ENCODE measurements around the gene SOCS7. TPM values are rescaled to one million over a fixed set of nuclear protein-coding genes. Genes with fewer than 3 reads are reported as not detected.

The SOCS7 gene
- total RNA-seq, 1 donor from 2014 or later, result 17.8 TPM

DNA sequence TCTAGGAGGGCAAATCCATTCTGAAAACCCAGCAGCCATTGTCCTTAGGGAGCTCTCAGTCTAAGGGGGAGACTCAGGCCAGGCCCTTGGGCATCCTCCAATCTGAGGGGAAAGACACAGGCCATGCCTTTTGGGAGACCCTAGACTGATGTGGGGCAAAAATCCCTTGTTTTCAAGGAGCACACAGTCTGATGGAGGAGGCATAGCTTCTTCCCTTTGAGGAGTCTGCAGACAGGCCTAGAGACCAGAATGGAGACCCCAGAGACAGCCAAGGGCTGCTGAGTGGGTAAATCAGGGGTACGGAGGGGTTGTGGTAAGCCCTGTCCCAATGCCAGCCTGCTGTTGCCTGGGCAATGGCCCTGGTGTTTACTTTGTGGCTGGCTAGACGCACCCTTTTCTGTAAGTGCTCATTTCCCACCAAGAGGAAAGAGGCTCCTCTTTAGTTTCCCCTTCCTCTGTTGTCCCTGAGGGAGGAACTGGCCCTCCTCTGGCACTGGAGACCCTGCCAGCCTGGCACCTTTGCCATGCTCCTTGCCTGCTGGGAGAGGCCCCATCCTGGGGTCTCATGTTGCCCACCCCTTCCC lies 96.0 kb downstream of the SOCS7 start:
- Mint-ChIP-seq H3K36me3 (no peaks in the 10 kb centered on the region), H3K4me1 (peaks cover 40% of the 10 kb centered on the region), H3K9me3 (no peaks in the 10 kb centered on the region), H3K4me3 (no peak overlapping the region), H3K27ac (no peak overlapping the region), H3K27me3 (ENCODE audit: insufficient read depth, low read depth) (peaks cover 25% of the 10 kb centered on the region)
- no peak overlapping the region for H3K4me3 ChIP-seq
- no peaks in the 10 kb centered on the region for H3K36me3 ChIP-seq
- no peak overlapping the region for H3K9ac ChIP-seq
- H3K4me2 ChIP-seq, result no peak overlapping the region
- peaks cover 35% of the 10 kb centered on the region for H3K4me1 ChIP-seq
- DNase-seq (ENCODE audit: low spot score), result no peak
- no peak overlapping the region for H2AFZ ChIP-seq (replicated peaks)
- H4K20me1 ChIP-seq (ENCODE audit: low read depth), result no peaks in the 10 kb centered on the region
- no peak overlapping the region for H3K27ac ChIP-seq
- TF ChIP-seq, protein P1, sequence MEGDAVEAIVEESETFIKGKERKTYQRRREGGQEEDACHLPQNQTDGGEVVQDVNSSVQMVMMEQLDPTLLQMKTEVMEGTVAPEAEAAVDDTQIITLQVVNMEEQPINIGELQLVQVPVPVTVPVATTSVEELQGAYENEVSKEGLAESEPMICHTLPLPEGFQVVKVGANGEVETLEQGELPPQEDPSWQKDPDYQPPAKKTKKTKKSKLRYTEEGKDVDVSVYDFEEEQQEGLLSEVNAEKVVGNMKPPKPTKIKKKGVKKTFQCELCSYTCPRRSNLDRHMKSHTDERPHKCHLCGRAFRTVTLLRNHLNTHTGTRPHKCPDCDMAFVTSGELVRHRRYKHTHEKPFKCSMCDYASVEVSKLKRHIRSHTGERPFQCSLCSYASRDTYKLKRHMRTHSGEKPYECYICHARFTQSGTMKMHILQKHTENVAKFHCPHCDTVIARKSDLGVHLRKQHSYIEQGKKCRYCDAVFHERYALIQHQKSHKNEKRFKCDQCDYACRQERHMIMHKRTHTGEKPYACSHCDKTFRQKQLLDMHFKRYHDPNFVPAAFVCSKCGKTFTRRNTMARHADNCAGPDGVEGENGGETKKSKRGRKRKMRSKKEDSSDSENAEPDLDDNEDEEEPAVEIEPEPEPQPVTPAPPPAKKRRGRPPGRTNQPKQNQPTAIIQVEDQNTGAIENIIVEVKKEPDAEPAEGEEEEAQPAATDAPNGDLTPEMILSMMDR (IDR thresholded peaks at IDR 0.05), result no peak
- TF ChIP-seq EZH2phosphoT487 (IDR thresholded peaks at IDR 0.05) (no peak), EZH2 (IDR thresholded peaks at IDR 0.05) (no peak)
- H3F3A ChIP-seq (ENCODE audit: low read depth), result peaks cover 25% of the 10 kb centered on the region
- H3K9me3 ChIP-seq (ENCODE audit: low read depth), result no peaks in the 10 kb centered on the region
- no peaks in the 10 kb centered on the region for H3K79me2 ChIP-seq (ENCODE audit: low read depth)
- no peaks in the 10 kb centered on the region for H3K27me3 ChIP-seq

DNA sequence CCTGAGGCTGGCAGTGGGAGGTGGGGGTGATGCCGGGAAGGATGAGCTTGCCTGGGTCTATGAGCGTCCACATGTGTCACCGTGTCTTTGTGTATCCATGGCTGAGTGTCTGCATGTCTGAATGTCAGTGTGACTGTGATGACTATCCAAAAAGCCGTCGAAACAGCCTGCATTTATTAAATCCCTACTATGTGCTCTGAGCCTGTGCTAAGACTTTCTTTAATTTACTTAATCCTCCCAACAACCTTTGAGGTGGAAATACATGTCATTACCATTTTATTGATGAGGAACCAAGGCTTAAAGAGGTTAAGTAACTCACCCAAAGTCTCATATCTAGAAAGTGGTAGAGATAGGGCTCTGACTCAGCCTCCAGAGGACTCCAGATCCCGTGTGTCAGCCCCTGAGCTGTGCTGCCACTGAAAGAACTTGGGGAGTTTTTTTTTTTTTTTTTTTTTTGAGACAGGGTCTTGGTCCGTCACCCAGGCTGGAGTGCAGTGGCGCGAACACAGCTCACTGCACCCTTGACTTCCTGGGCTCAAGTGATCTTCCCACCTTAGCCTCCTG lies 96.6 kb downstream of the SOCS7 start:
- H3K4me1 Mint-ChIP-seq, result peaks cover 47% of the 10 kb centered on the region
- no peak overlapping the region for H3K27ac ChIP-seq
- H3K36me3 Mint-ChIP-seq, result no peaks in the 10 kb centered on the region
- no peaks in the 10 kb centered on the region for H4K20me1 ChIP-seq (ENCODE audit: low read depth)
- TF ChIP-seq, protein P1 (IDR thresholded peaks at IDR 0.05), result no peak
- TF ChIP-seq EZH2 (IDR thresholded peaks at IDR 0.05) (no peak), EZH2phosphoT487 (IDR thresholded peaks at IDR 0.05) (no peak)
- peaks cover 30% of the 10 kb centered on the region for H3F3A ChIP-seq (ENCODE audit: low read depth)
- H3K27me3 ChIP-seq, result peaks cover 4% of the 10 kb centered on the region
- DNase-seq (ENCODE audit: low spot score), result no peak
- H3K36me3 ChIP-seq, result no peaks in the 10 kb centered on the region
- H3K79me2 ChIP-seq (ENCODE audit: low read depth), result peaks cover 2% of the 10 kb centered on the region
- no peaks in the 10 kb centered on the region for H3K9me3 Mint-ChIP-seq
- H3K4me3 Mint-ChIP-seq, result no peak overlapping the region
- no peak overlapping the region for H3K27ac Mint-ChIP-seq
- H2AFZ ChIP-seq (replicated peaks), result no peak overlapping the region
- H3K4me2 ChIP-seq, result no peak overlapping the region
- no peaks in the 10 kb centered on the region for H3K9me3 ChIP-seq (ENCODE audit: low read depth)
- peaks cover 39% of the 10 kb centered on the region for H3K4me1 ChIP-seq
- peaks cover 31% of the 10 kb centered on the region for H3K27me3 Mint-ChIP-seq (ENCODE audit: insufficient read depth, low read depth)
- no peak overlapping the region for H3K4me3 ChIP-seq
- no peak overlapping the region for H3K9ac ChIP-seq

DNA sequence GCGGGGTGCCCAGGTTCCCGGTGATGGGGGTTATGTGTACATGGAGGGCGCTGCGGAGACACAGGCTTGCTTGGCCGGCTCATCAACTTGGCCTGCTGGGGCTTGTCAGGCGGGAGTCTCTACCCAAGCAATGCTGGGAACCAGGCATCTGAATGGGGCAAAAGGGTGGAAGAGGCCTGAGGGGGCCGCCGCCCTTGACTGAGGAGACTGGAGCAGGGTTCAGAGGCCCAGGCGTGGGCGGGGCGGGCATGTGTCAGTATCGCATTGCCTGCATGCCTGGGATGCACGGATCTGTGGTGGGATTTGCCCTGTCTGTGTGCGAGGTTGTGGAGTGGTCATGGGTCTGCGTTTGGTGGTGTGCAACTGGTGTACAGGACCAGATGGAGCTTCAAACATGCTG lies 97.7 kb downstream of the SOCS7 start:
- no peaks in the 10 kb centered on the region for H3K36me3 Mint-ChIP-seq
- DNase-seq (ENCODE audit: low spot score), result no peak

More for the DNA sequence above, 97.7 kb downstream of the SOCS7 start:
- no peak for TF ChIP-seq EZH2phosphoT487 (IDR thresholded peaks at IDR 0.05)
- no peak for TF ChIP-seq EZH2 (IDR thresholded peaks at IDR 0.05)
- TF ChIP-seq, protein P1 (IDR thresholded peaks at IDR 0.05), result no peak
- Histone ChIP-seq H3K27ac (no peak overlapping the region), H3K4me3 (no peak overlapping the region), H3K4me1 (peaks cover 37% of the 10 kb centered on the region), H3K4me2 (no peak overlapping the region), H3K9ac (no peak overlapping the region), H4K20me1 (ENCODE audit: low read depth) (no peaks in the 10 kb centered on the region), H3K79me2 (ENCODE audit: low read depth) (peaks cover 4% of the 10 kb centered on the region), H2AFZ (replicated peaks) (no peak overlapping the region), H3K36me3 (no peaks in the 10 kb centered on the region), H3K27me3 (peaks cover 9% of the 10 kb centered on the region), H3F3A (ENCODE audit: low read depth) (peaks cover 30% of the 10 kb centered on the region), H3K9me3 (ENCODE audit: low read depth) (no peaks in the 10 kb centered on the region)
- no peak overlapping the region for H3K27ac Mint-ChIP-seq
- peaks cover 44% of the 10 kb centered on the region for H3K4me1 Mint-ChIP-seq
- H3K4me3 Mint-ChIP-seq, result peak overlapping the region; percentile 54
- H3K27me3 Mint-ChIP-seq (ENCODE audit: insufficient read depth, low read depth), result peaks cover 32% of the 10 kb centered on the region
- H3K9me3 Mint-ChIP-seq, result no peaks in the 10 kb centered on the region

Measured in neural progenitor cell (in vitro differentiated cells).